C4-2B (cell line): ENCODE results near the gene LSM3.

Source experiments
- ZFX ChIP-seq: fragments of 450-650 bp; IDR thresholded peaks from 2 replicates; pipeline ENCODE4 v1.6.1; 2017
- TF ChIP-seq, protein P1 (sequence below): fragments of 450-650 bp; conservative IDR thresholded peaks from 2 replicates; pipeline ENCODE4 v1.5.1; 2017; ENCODE audit warnings: mild to moderate bottlenecking

DNA sequence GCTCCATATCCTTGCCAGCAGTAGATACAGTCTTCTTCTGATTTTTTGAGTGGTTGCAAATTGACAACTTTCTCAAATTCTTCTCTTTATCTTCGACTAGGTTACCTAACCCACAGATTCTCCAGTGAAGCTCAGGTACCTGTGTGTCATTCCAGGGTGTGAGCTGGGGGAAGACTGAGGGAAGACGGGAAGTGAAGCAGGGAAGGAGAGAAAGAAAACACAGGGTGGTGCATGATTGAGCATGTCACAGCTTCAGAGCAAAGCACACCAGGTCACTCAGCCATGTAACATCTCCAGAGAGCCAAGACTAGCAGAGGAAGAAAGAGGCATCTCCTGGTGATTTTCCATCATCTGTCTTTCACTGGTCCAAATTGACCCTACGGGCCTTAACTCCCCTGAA, 67.2 kb downstream of the LSM3 start:
- TF ChIP-seq, protein P1, sequence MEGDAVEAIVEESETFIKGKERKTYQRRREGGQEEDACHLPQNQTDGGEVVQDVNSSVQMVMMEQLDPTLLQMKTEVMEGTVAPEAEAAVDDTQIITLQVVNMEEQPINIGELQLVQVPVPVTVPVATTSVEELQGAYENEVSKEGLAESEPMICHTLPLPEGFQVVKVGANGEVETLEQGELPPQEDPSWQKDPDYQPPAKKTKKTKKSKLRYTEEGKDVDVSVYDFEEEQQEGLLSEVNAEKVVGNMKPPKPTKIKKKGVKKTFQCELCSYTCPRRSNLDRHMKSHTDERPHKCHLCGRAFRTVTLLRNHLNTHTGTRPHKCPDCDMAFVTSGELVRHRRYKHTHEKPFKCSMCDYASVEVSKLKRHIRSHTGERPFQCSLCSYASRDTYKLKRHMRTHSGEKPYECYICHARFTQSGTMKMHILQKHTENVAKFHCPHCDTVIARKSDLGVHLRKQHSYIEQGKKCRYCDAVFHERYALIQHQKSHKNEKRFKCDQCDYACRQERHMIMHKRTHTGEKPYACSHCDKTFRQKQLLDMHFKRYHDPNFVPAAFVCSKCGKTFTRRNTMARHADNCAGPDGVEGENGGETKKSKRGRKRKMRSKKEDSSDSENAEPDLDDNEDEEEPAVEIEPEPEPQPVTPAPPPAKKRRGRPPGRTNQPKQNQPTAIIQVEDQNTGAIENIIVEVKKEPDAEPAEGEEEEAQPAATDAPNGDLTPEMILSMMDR: no peak
- TF ChIP-seq ZFX: no peak
